Measurements from ENCODE around the gene HOMEZ.
A peak's percentile ranks its signal among the peaks of the same experiment; 100 is the strongest.
"Not testable (repeated sequence)": the region's sequence is repeated elsewhere in the genome, so short reads cannot be mapped to it uniquely, and the experiment has no call there.

HOMEZ gene

GRCh38 chr14:23240661-23241060 is 45.3 kb downstream of the HOMEZ start:
- CTCF ChIA-PET = interaction anchor here (0.9 kb wide), 1 partner anchor 55 kb away, joined by 4 read pairs; no protein-coding TSS in a partner anchor
- DNase-seq = no peak
- no peaks in the 10 kb centered on the region for H3K36me3 ChIP-seq (ENCODE audit: control insufficient read depth in 4 of 4, insufficient read depth in 4 of 4, low read length in 3 of 4)

GRCh38 chr14:23237772-23238594 is 47.9 kb downstream of the HOMEZ start, which contains the start of gene RNF212B:
TSS of gene RNF212B (plus strand) at chr14:23237936. CDS start at chr14:23240346, 2,410 bp downstream.
- H3K9me3 ChIP-seq (ENCODE audit: control extremely low read depth in 1 of 5, control insufficient read depth in 4 of 5, insufficient read depth in 2 of 5, low read depth in 1 of 5, low read length in 4 of 5) = no peaks in the 10 kb centered on the region
- peak; percentile 52 to 69 (median 68) for DNase-seq
- peak within 1 kb of the TSS in 6 of 7 experiments; percentile 37 to 71 (median 52) for H3K4me3 ChIP-seq (ENCODE audit: control insufficient read depth in 1 of 7, extremely low read depth in 1 of 7, insufficient read depth in 4 of 7, low read depth in 2 of 7, low read length in 6 of 7)
- 39% methylated on average over 25 of the region's 39 CpGs for WGBS (ENCODE audit: insufficient coverage)
- H3K36me3 ChIP-seq (ENCODE audit: control insufficient read depth in 4 of 4, insufficient read depth in 4 of 4, low read length in 3 of 4) = no peaks in the 10 kb centered on the region
- POLR2A ChIA-PET = no interaction called here
- peaks cover 0 to 6% (median 3%) of the 10 kb centered on the region in 4 experiments for H3K4me1 ChIP-seq (ENCODE audit: control extremely low read depth in 1 of 4, control insufficient read depth in 4 of 4, insufficient read depth in 4 of 4, low read length in 3 of 4)
- CTCF ChIA-PET = interaction anchor here (1.0 kb wide), 1 partner anchor 35 kb away, joined by 3 read pairs; no protein-coding TSS in a partner anchor
- no peak within 1 kb of the TSS for H3K27ac ChIP-seq (ENCODE audit: insufficient read depth in 1 of 2, low read depth in 1 of 2, low read length in 2 of 2, poor library complexity in 1 of 2, severe bottlenecking in 2 of 2)
- H3K27me3 ChIP-seq (replicated peaks in 2 of 5; ENCODE audit: control insufficient read depth in 4 of 5, insufficient read depth in 5 of 5, low read length in 4 of 5) = peaks cover 0 to 4% (median 2%) of the 10 kb centered on the region in 5 experiments

More at GRCh38 chr14:23240661-23241060, 45.3 kb downstream of the HOMEZ start:
- H3K9me3 ChIP-seq (ENCODE audit: control extremely low read depth in 1 of 5, control insufficient read depth in 4 of 5, insufficient read depth in 2 of 5, low read depth in 1 of 5, low read length in 4 of 5) = no peaks in the 10 kb centered on the region
- peaks cover 0 to 6% (median 3%) of the 10 kb centered on the region in 4 experiments for H3K4me1 ChIP-seq (ENCODE audit: control extremely low read depth in 1 of 4, control insufficient read depth in 4 of 4, insufficient read depth in 4 of 4, low read length in 3 of 4)
- POLR2A ChIA-PET = interaction anchor here (0.6 to 0.7 kb wide), 2 partner anchors 38 to 52 kb away, joined by 3 read pairs; no protein-coding TSS in a partner anchor
- H3K27me3 ChIP-seq (replicated peaks in 2 of 5; ENCODE audit: control insufficient read depth in 4 of 5, insufficient read depth in 5 of 5, low read length in 4 of 5) = peaks cover 0 to 3% (median 0%) of the 10 kb centered on the region in 5 experiments
- no peak overlapping the region for H3K27ac ChIP-seq (ENCODE audit: insufficient read depth in 1 of 2, low read depth in 1 of 2, low read length in 2 of 2, poor library complexity in 1 of 2, severe bottlenecking in 2 of 2)
- H3K4me3 ChIP-seq (ENCODE audit: control insufficient read depth in 1 of 7, extremely low read depth in 1 of 7, insufficient read depth in 4 of 7, low read depth in 2 of 7, low read length in 6 of 7) = no peak overlapping the region
- WGBS (ENCODE audit: insufficient coverage) = 100% methylated on average over 1 of the region's 1 CpG

- H3K4me1 ChIP-seq (ENCODE audit: control extremely low read depth in 1 of 4, control insufficient read depth in 4 of 4, insufficient read depth in 4 of 4, low read length in 3 of 4); POLR2A ChIA-PET; H3K9me3 ChIP-seq (ENCODE audit: control extremely low read depth in 1 of 5, control insufficient read depth in 4 of 5, insufficient read depth in 2 of 5, low read depth in 1 of 5, low read length in 4 of 5); DNase-seq; CTCF ChIA-PET; H3K27ac ChIP-seq (ENCODE audit: insufficient read depth in 1 of 2, low read depth in 1 of 2, low read length in 2 of 2, poor library complexity in 1 of 2, severe bottlenecking in 2 of 2); H3K36me3 ChIP-seq (ENCODE audit: control insufficient read depth in 4 of 4, insufficient read depth in 4 of 4, low read length in 3 of 4); H3K4me3 ChIP-seq (ENCODE audit: control insufficient read depth in 1 of 7, extremely low read depth in 1 of 7, insufficient read depth in 4 of 7, low read depth in 2 of 7, low read length in 6 of 7); H3K27me3 ChIP-seq (replicated peaks in 2 of 5; ENCODE audit: control insufficient read depth in 4 of 5, insufficient read depth in 5 of 5, low read length in 4 of 5): not testable (repeated sequence)
- WGBS (ENCODE audit: insufficient coverage) = 96% methylated on average over 9 of the region's 38 CpGs
Observed at GRCh38 chr14:23232241-23232808, 53.6 kb downstream of the HOMEZ start.

DNA sequence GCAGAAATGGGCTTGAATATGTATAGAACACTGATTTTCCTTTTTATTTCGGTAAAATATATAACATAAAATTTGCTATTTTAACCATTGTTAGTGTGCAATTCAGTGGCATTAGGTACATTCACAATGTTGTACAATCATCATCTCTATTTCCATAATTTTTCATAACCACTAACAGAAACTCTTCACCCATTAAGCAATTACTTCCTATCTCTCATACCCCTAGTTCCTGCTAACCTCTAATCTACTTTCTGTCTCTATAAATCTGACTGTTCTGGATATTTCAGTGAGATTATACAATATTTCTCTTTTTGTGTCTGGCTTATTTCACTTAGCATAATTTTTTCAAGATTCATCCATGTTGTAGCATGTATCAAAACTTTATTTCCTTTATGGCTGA is 57.1 kb downstream of the HOMEZ start:
- no peaks in the 10 kb centered on the region for H3K36me3 ChIP-seq (ENCODE audit: control insufficient read depth in 4 of 4, insufficient read depth in 4 of 4, low read length in 3 of 4)
- ChIA-PET POLR2A (no interaction called here), CTCF (interaction anchor here (0.6 kb wide), 1 partner anchor 114 kb away, joined by 3 read pairs; no protein-coding TSS in a partner anchor)
- H3K4me1 ChIP-seq (ENCODE audit: control extremely low read depth in 1 of 4, control insufficient read depth in 4 of 4, insufficient read depth in 4 of 4, low read length in 3 of 4) = peaks cover 0 to 5% (median 0%) of the 10 kb centered on the region in 4 experiments
- H3K9me3 ChIP-seq (ENCODE audit: control extremely low read depth in 1 of 5, control insufficient read depth in 4 of 5, insufficient read depth in 2 of 5, low read depth in 1 of 5, low read length in 4 of 5) = peaks cover 0 to 3% (median 0%) of the 10 kb centered on the region in 5 experiments
- no peak overlapping the region for H3K27ac ChIP-seq (ENCODE audit: insufficient read depth in 1 of 2, low read depth in 1 of 2, low read length in 2 of 2, poor library complexity in 1 of 2, severe bottlenecking in 2 of 2)
- no CpG with 5 or more reads among the region's 1 CpG for WGBS (ENCODE audit: insufficient coverage)
- peak in 2 of 3 donors; percentile 10 to 15 for DNase-seq
- H3K27me3 ChIP-seq (replicated peaks in 2 of 5; ENCODE audit: control insufficient read depth in 4 of 5, insufficient read depth in 5 of 5, low read length in 4 of 5) = no peaks in the 10 kb centered on the region
- no peak overlapping the region for H3K4me3 ChIP-seq (ENCODE audit: control insufficient read depth in 1 of 7, extremely low read depth in 1 of 7, insufficient read depth in 4 of 7, low read depth in 2 of 7, low read length in 6 of 7)

- WGBS (ENCODE audit: insufficient coverage) = 100% methylated on average over 2 of the region's 4 CpGs
- H3K4me1 ChIP-seq (ENCODE audit: control extremely low read depth in 1 of 4, control insufficient read depth in 4 of 4, insufficient read depth in 4 of 4, low read length in 3 of 4) = peaks cover 0 to 5% (median 0%) of the 10 kb centered on the region in 4 experiments
- POLR2A ChIA-PET = no interaction called here
Observed at GRCh38 chr14:23227566-23227965, 58.4 kb downstream of the HOMEZ start.

DNA sequence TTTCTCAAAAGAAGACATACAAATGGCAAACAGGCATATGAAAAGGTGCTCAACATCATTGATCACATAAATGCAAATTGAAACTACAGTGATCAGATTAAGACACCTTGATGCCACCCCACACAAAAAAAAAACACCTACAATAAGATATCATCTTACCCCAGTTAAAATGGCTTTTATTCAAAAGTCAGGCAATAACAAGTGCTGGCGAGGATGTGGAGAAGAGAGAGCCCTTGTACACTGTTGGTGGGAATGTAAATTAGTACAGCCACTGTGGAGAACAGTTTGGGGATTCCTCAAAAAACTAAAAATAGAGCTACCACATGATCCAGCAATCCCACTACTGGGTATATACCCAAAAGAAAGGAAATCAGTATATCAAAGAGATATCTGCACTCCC is 61.0 kb downstream of the HOMEZ start:
- DNase-seq; H3K4me3 ChIP-seq (ENCODE audit: control insufficient read depth in 1 of 7, extremely low read depth in 1 of 7, insufficient read depth in 4 of 7, low read depth in 2 of 7, low read length in 6 of 7); H3K27me3 ChIP-seq (replicated peaks in 2 of 5; ENCODE audit: control insufficient read depth in 4 of 5, insufficient read depth in 5 of 5, low read length in 4 of 5); H3K36me3 ChIP-seq (ENCODE audit: control insufficient read depth in 4 of 4, insufficient read depth in 4 of 4, low read length in 3 of 4); H3K27ac ChIP-seq (ENCODE audit: insufficient read depth in 1 of 2, low read depth in 1 of 2, low read length in 2 of 2, poor library complexity in 1 of 2, severe bottlenecking in 2 of 2); H3K4me1 ChIP-seq (ENCODE audit: control extremely low read depth in 1 of 4, control insufficient read depth in 4 of 4, insufficient read depth in 4 of 4, low read length in 3 of 4); H3K9me3 ChIP-seq (ENCODE audit: control extremely low read depth in 1 of 5, control insufficient read depth in 4 of 5, insufficient read depth in 2 of 5, low read depth in 1 of 5, low read length in 4 of 5); POLR2A ChIA-PET: not testable (repeated sequence)
- CTCF ChIA-PET = interaction anchor here (0.9 kb wide), 1 partner anchor 38 kb away, joined by 3 read pairs; no protein-coding TSS in a partner anchor
- WGBS (ENCODE audit: insufficient coverage) = no CpG with 5 or more reads among the region's 1 CpG

More at GRCh38 chr14:23227566-23227965, 58.4 kb downstream of the HOMEZ start:
- no peak overlapping the region for H3K27ac ChIP-seq (ENCODE audit: insufficient read depth in 1 of 2, low read depth in 1 of 2, low read length in 2 of 2, poor library complexity in 1 of 2, severe bottlenecking in 2 of 2)
- no peak for DNase-seq
- H3K27me3 ChIP-seq (replicated peaks in 2 of 5; ENCODE audit: control insufficient read depth in 4 of 5, insufficient read depth in 5 of 5, low read length in 4 of 5) = no peaks in the 10 kb centered on the region
- H3K4me3 ChIP-seq (ENCODE audit: control insufficient read depth in 1 of 7, extremely low read depth in 1 of 7, insufficient read depth in 4 of 7, low read depth in 2 of 7, low read length in 6 of 7) = no peak overlapping the region
- H3K9me3 ChIP-seq (ENCODE audit: control extremely low read depth in 1 of 5, control insufficient read depth in 4 of 5, insufficient read depth in 2 of 5, low read depth in 1 of 5, low read length in 4 of 5) = peaks cover 0 to 3% (median 0%) of the 10 kb centered on the region in 5 experiments
- no peaks in the 10 kb centered on the region for H3K36me3 ChIP-seq (ENCODE audit: control insufficient read depth in 4 of 4, insufficient read depth in 4 of 4, low read length in 3 of 4)
- CTCF ChIA-PET = no interaction called here
